ENCODE results near the gene SNIP1. TPM values are rescaled to one million over a fixed set of nuclear protein-coding genes. Genes with fewer than 3 reads are reported as not detected.
"Not testable (repeated sequence)": the region's sequence is repeated elsewhere in the genome, so short reads cannot be mapped to it uniquely, and the experiment has no call there.

The SNIP1 gene
- total RNA-seq, 3 donors from 2014 or later (not counting 1 experiment from before 2014, with no cell fraction given): 67.2 to 74.8 (median 68.1) TPM

- Mint-ChIP-seq H3K27me3 (ENCODE audit: low read depth in 2 of 2) (no peaks in the 10 kb centered on the region), H3K36me3 (peaks cover 14% of the 10 kb centered on the region), H3K9me3 (no peaks in the 10 kb centered on the region), H3K27ac (no peak overlapping the region), H3K4me1 (peaks cover 23% of the 10 kb centered on the region in 2 donors), H3K4me3 (peak overlapping the region; percentile 28)
- Histone ChIP-seq H3K4me1 (ENCODE audit: control insufficient read depth, insufficient read depth, low read length) (peaks cover 18% of the 10 kb centered on the region), H3K9me3 (ENCODE audit: control insufficient read depth, insufficient read depth, low read length) (no peaks in the 10 kb centered on the region), H3K36me3 (ENCODE audit: control insufficient read depth, insufficient read depth, low read length) (peaks cover 33% of the 10 kb centered on the region), H3K27ac (ENCODE audit: low read length) (no peak overlapping the region), H3K27me3 (ENCODE audit: control insufficient read depth, insufficient read depth, low read length) (no peaks in the 10 kb centered on the region), H3K4me3 (ENCODE audit: low read length) (no peak overlapping the region)
- ATAC-seq (no peak), DNase-seq (no peak)
- WGBS (ENCODE audit: insufficient coverage): 94% methylated on average over 4 of the region's 6 CpGs
- no peak for TF ChIP-seq CTCF (IDR thresholded peaks at IDR 0.05)
- intact Hi-C loops (cut with micrococcal nuclease): loop anchor here (2.0 to 10.0 kb wide), 2 partner anchors 99 to 251 kb away; partner anchors contain the start of gene CDCA8
Observed at GRCh38 chr1:37593726-37594125, 39.6 kb upstream of the SNIP1 start.

GRCh38 chr1:37588939-37589338 lies 34.8 kb upstream of the SNIP1 start:
- intact Hi-C loops (cut with micrococcal nuclease): no loop called here
- no peak overlapping the region for H3K4me3 Mint-ChIP-seq
- H3K27ac Mint-ChIP-seq: no peak overlapping the region
- no peak for DNase-seq
- ATAC-seq: no peak
- H3K4me1 Mint-ChIP-seq: peaks cover 0 to 4% of the 10 kb centered on the region in 2 donors
- H3K36me3 Mint-ChIP-seq: peaks cover 28% of the 10 kb centered on the region
- no peak for TF ChIP-seq CTCF (IDR thresholded peaks at IDR 0.05)
- Histone ChIP-seq H3K4me1 (ENCODE audit: control insufficient read depth, insufficient read depth, low read length) (peaks cover under 1% of the 10 kb centered on the region), H3K9me3 (ENCODE audit: control insufficient read depth, insufficient read depth, low read length) (no peaks in the 10 kb centered on the region), H3K36me3 (ENCODE audit: control insufficient read depth, insufficient read depth, low read length) (peaks cover 68% of the 10 kb centered on the region), H3K27me3 (ENCODE audit: control insufficient read depth, insufficient read depth, low read length) (no peaks in the 10 kb centered on the region), H3K27ac (ENCODE audit: low read length) (no peak overlapping the region), H3K4me3 (ENCODE audit: low read length) (no peak overlapping the region)
- 100% methylated on average over 1 of the region's 2 CpGs for WGBS (ENCODE audit: insufficient coverage)
- no peaks in the 10 kb centered on the region for H3K27me3 Mint-ChIP-seq (ENCODE audit: low read depth in 2 of 2)
- H3K9me3 Mint-ChIP-seq: no peaks in the 10 kb centered on the region

GRCh38 chr1:37584544-37584943 lies 30.5 kb upstream of the SNIP1 start:
- intact Hi-C loops (cut with micrococcal nuclease); H3K9me3 ChIP-seq (ENCODE audit: control insufficient read depth, insufficient read depth, low read length); H3K27ac ChIP-seq (ENCODE audit: low read length); H3K27ac Mint-ChIP-seq; H3K4me3 ChIP-seq (ENCODE audit: low read length); ATAC-seq; H3K4me1 ChIP-seq (ENCODE audit: control insufficient read depth, insufficient read depth, low read length); H3K27me3 ChIP-seq (ENCODE audit: control insufficient read depth, insufficient read depth, low read length); H3K9me3 Mint-ChIP-seq; H3K4me3 Mint-ChIP-seq; H3K4me1 Mint-ChIP-seq; DNase-seq; H3K27me3 Mint-ChIP-seq (ENCODE audit: low read depth in 2 of 2): not testable (repeated sequence)
- WGBS (ENCODE audit: insufficient coverage): 86% methylated on average over 4 of the region's 4 CpGs
- peaks cover 47% of the 10 kb centered on the region for H3K36me3 Mint-ChIP-seq
- peaks cover 77% of the 10 kb centered on the region for H3K36me3 ChIP-seq (ENCODE audit: control insufficient read depth, insufficient read depth, low read length)

GRCh38 chr1:37575692-37576091 lies 21.6 kb upstream of the SNIP1 start:
- Histone ChIP-seq H3K4me3 (ENCODE audit: low read length) (no peak overlapping the region), H3K4me1 (ENCODE audit: control insufficient read depth, insufficient read depth, low read length) (no peaks in the 10 kb centered on the region), H3K36me3 (ENCODE audit: control insufficient read depth, insufficient read depth, low read length) (peaks cover 77% of the 10 kb centered on the region), H3K9me3 (ENCODE audit: control insufficient read depth, insufficient read depth, low read length) (no peaks in the 10 kb centered on the region), H3K27me3 (ENCODE audit: control insufficient read depth, insufficient read depth, low read length) (no peaks in the 10 kb centered on the region), H3K27ac (ENCODE audit: low read length) (no peak overlapping the region)
- TF ChIP-seq CTCF (IDR thresholded peaks at IDR 0.05): no peak
- H3K9me3 Mint-ChIP-seq: no peaks in the 10 kb centered on the region
- H3K27ac Mint-ChIP-seq: no peak overlapping the region
- intact Hi-C loops (cut with micrococcal nuclease): no loop called here
- no peak overlapping the region for H3K4me3 Mint-ChIP-seq
- ATAC-seq (no peak), DNase-seq (no peak)
- peaks cover 48% of the 10 kb centered on the region for H3K36me3 Mint-ChIP-seq
- H3K27me3 Mint-ChIP-seq (ENCODE audit: low read depth in 2 of 2): no peaks in the 10 kb centered on the region
- 92% methylated on average over 5 of the region's 5 CpGs for WGBS (ENCODE audit: insufficient coverage)
- no peaks in the 10 kb centered on the region for H3K4me1 Mint-ChIP-seq

Measured in natural killer cell (primary cell).